Activated CD8-positive, alpha-beta T cell treated with anti-CD3 and anti-CD28 coated beads for 36 hours (primary cell): ENCODE results near the gene PRR7. TPM values are rescaled to one million over a fixed set of nuclear protein-coding genes. Genes with fewer than 3 reads are reported as not detected.

Experiments
- ATAC-seq: fragments of 200-7000 bp; cut with Tn5 transposase; one replicate; pipeline ENCODE4 v1.10.0; 2021; ENCODE audit warnings: mild to moderate bottlenecking, moderate library complexity
- CTCF ChIA-PET: fragments of 350-600 bp; sonication (Branson Sonifier 250); formaldehyde crosslinking; loops from one replicate; lab custom pipeline; 2021; ENCODE audit warnings: antibody characterized with exemption; lab: Charles Lee
- POLR2A ChIA-PET: fragments of 350-600 bp; sonication (Branson Sonifier 250); formaldehyde crosslinking; loops from one replicate; lab custom pipeline; 2021; ENCODE audit warnings: antibody characterized with exemption; lab: Charles Lee
- DNase-seq: peaks from one replicate; pipeline ENCODE4 v3.0.0-alpha.2; 2020
- H3K27ac Mint-ChIP-seq: one replicate; pipeline ENCODE4 v1.8.0; 2021; ENCODE audit warnings: mild to moderate bottlenecking, mixed read lengths
- H3K27me3 Mint-ChIP-seq: one replicate; pipeline ENCODE4 v1.8.0; 2021; ENCODE audit warnings: mixed read lengths
- H3K36me3 Mint-ChIP-seq: one replicate; pipeline ENCODE4 v1.8.0; 2021; ENCODE audit warnings: low read depth, mixed read lengths
- H3K4me1 Mint-ChIP-seq: one replicate; pipeline ENCODE4 v1.8.0; 2021; ENCODE audit warnings: low read depth, mixed read lengths
- H3K4me3 Mint-ChIP-seq: one replicate; pipeline ENCODE4 v1.8.0; 2021; ENCODE audit warnings: mild to moderate bottlenecking, moderate library complexity, mixed read lengths
- H3K9me3 Mint-ChIP-seq: one replicate; pipeline ENCODE4 v1.8.0; 2021; ENCODE audit warnings: mixed read lengths
- intact Hi-C: fragments of 100-400 bp; cut with micrococcal nuclease; formaldehyde crosslinking; loops from one replicate; pipeline ENCODE4 v1.10.0; 2022
- total RNA-seq, 2 experiments: library from RNA; stranded (reverse); gene quantifications; one replicate each; pipeline ENCODE4 v1.2.3, GENCODE V29; 2021
- TF ChIP-seq, protein P1 (sequence below): fragments of 200-600 bp; IDR thresholded peaks from one replicate; pipeline ENCODE4 v1.8.0; 2022; ENCODE audit warnings: antibody characterized with exemption, mild to moderate bottlenecking

PRR7 gene
- total RNA-seq, 2 experiments from 2014 or later: 32.6 to 36.4 TPM

DNA sequence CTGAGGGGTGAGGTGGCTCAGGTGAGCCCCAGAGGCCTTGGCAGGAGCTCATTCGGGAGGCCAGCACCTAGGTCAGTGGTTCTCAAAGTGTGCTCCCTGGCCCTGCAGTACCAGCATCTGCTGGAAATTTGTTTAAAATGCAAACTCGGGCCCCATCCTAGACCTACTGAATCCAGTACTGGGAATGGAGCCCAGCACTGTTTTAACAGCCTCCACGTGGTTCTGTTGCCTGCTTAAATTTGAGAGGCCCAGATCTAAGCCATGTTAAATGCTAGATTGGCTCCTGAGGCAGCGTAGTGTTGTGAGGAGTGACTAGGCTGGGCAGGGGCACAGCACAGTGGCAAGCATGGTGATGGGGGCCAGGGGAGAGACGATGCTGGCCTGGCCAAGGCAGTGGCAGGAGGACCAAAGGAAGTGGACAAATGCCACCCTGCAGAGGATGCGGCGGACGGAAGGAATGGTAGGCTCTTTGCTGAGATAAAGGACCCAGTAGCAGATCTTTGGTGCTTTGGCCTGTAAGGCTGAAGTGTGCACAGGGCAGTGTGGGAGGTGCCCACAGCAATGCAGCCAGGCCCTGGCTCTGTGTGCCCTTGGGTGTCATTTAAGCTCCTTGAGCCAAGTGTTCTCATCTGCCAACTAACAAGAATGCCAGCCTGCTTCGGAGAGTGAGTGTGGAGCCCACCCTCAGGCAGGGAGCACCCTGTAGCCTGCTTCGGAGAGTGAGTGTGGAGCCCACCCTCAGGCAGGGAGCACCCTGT, 4.2 kb downstream of the PRR7 start:
- H3K4me3 Mint-ChIP-seq: no peak overlapping the region
- no peaks in the 10 kb centered on the region for H3K9me3 Mint-ChIP-seq
- TF ChIP-seq, protein P1, sequence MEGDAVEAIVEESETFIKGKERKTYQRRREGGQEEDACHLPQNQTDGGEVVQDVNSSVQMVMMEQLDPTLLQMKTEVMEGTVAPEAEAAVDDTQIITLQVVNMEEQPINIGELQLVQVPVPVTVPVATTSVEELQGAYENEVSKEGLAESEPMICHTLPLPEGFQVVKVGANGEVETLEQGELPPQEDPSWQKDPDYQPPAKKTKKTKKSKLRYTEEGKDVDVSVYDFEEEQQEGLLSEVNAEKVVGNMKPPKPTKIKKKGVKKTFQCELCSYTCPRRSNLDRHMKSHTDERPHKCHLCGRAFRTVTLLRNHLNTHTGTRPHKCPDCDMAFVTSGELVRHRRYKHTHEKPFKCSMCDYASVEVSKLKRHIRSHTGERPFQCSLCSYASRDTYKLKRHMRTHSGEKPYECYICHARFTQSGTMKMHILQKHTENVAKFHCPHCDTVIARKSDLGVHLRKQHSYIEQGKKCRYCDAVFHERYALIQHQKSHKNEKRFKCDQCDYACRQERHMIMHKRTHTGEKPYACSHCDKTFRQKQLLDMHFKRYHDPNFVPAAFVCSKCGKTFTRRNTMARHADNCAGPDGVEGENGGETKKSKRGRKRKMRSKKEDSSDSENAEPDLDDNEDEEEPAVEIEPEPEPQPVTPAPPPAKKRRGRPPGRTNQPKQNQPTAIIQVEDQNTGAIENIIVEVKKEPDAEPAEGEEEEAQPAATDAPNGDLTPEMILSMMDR: no peak
- H3K27ac Mint-ChIP-seq: no peak overlapping the region
- H3K36me3 Mint-ChIP-seq: peaks cover 8% of the 10 kb centered on the region
- ChIA-PET CTCF (interaction anchor here (1.4 to 17.9 kb wide), 5 partner anchors 10 to 133 kb away, joined by 4 to 415 read pairs (median 71); partner anchors contain the start of genes F12 and PFN3), POLR2A (interaction anchor here (2.3 to 22.1 kb wide), 5 partner anchors 12 to 60 kb away, joined by 7 to 606 read pairs (median 55); partner anchors contain the start of genes DBN1, F12 and GRK6)
- DNase-seq (no peak), ATAC-seq (no peak)
- no peaks in the 10 kb centered on the region for H3K27me3 Mint-ChIP-seq
- peaks cover 33% of the 10 kb centered on the region for H3K4me1 Mint-ChIP-seq
- intact Hi-C loops: loop anchor here (5.0 kb wide), 1 partner anchor 134 kb away; no protein-coding TSS in a partner anchor

DNA sequence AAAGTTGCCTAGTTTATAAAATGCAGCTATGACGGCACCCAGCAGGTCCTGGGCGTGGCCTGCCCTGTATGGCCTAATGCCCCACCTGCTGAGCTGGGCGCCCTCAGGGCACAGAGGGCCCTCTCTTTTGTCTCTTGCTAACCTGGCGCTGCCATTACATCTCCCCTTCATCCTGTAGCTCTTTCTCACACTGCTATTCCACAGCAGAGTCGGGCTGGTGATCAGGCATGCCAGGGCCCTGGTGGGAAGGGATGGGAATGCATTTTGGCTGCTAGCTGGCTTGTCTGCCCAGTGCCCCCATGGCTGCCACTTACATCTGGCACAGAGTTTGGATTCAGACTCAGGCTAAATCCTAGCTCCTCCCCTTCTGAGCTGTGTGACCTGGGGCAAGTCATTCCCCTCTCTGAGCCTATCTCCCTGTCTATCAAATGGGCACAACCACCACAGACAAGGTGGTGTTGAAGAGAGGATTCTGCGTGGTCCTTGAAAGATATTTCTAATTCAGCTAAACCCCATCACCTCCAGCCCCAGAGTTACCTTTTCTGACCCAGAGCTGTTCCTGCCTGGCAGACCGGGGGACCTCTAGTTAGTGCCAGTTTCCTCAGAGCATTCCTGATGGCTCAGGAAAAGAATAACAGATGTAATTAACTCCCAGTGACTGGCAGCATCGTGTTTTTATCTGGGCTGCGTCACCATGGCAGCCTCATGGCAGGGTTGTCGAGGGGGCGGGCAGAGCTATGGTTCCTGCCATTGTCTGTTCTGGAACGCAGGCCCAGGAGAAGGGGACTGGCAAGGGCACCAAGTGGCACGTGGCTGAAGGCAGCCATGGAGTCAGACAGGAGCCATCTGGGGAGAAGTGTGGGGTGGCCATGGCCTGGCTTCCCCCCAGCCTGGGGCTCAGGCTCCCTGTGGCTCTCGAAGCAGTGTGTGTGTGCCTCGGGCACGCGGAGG, 6.3 kb downstream of the PRR7 start:
- H3K4me3 Mint-ChIP-seq: peak overlapping the region; percentile 81
- CTCF ChIA-PET: interaction anchor here (0.7 to 17.9 kb wide), 14 partner anchors 11 to 144 kb away, joined by 3 to 415 read pairs (median 7); partner anchors contain the start of genes F12, PFN3 and PRR7
- ATAC-seq (no peak), DNase-seq (no peak)
- intact Hi-C loops: loop anchor here (5.0 kb wide), 1 partner anchor 136 kb away; no protein-coding TSS in a partner anchor
- H3K27ac Mint-ChIP-seq: no peak overlapping the region
- H3K4me1 Mint-ChIP-seq: peaks cover 36% of the 10 kb centered on the region
- POLR2A ChIA-PET: interaction anchor here (1.1 to 22.1 kb wide), 10 partner anchors 9 to 151 kb away, joined by 4 to 606 read pairs (median 26); partner anchors contain the start of genes DBN1, F12, GRK6 and PFN3
- TF ChIP-seq, protein P1: no peak
- H3K36me3 Mint-ChIP-seq: peaks cover 12% of the 10 kb centered on the region
- no peaks in the 10 kb centered on the region for H3K9me3 Mint-ChIP-seq
- no peaks in the 10 kb centered on the region for H3K27me3 Mint-ChIP-seq

- H3K9me3 Mint-ChIP-seq: no peaks in the 10 kb centered on the region
- peaks cover 28% of the 10 kb centered on the region for H3K4me1 Mint-ChIP-seq
- no peak for ATAC-seq
- TF ChIP-seq, protein P1: no peak
- ChIA-PET POLR2A (interaction anchor here (1.1 to 22.1 kb wide), 9 partner anchors 10 to 152 kb away, joined by 4 to 606 read pairs (median 39); partner anchors contain the start of genes DBN1, GRK6, PFN3 and PRR7), CTCF (interaction anchor here (1.0 to 17.9 kb wide), 21 partner anchors 10 to 145 kb away, joined by 3 to 415 read pairs (median 6); partner anchors contain the start of genes F12, GRK6, PFN3 and PRR7)
- peak overlapping the region; percentile 39 for H3K27ac Mint-ChIP-seq
- peak overlapping the region; percentile 81 for H3K4me3 Mint-ChIP-seq
- peaks cover 7% of the 10 kb centered on the region for H3K36me3 Mint-ChIP-seq
- no peak for DNase-seq
- intact Hi-C loops: loop anchor here (2.0 to 5.0 kb wide), 2 partner anchors 51 to 137 kb away; no protein-coding TSS in a partner anchor
- no peaks in the 10 kb centered on the region for H3K27me3 Mint-ChIP-seq
These were observed 7.3 kb downstream of the PRR7 start for GRCh38 chr5:177453852-177454396.

DNA sequence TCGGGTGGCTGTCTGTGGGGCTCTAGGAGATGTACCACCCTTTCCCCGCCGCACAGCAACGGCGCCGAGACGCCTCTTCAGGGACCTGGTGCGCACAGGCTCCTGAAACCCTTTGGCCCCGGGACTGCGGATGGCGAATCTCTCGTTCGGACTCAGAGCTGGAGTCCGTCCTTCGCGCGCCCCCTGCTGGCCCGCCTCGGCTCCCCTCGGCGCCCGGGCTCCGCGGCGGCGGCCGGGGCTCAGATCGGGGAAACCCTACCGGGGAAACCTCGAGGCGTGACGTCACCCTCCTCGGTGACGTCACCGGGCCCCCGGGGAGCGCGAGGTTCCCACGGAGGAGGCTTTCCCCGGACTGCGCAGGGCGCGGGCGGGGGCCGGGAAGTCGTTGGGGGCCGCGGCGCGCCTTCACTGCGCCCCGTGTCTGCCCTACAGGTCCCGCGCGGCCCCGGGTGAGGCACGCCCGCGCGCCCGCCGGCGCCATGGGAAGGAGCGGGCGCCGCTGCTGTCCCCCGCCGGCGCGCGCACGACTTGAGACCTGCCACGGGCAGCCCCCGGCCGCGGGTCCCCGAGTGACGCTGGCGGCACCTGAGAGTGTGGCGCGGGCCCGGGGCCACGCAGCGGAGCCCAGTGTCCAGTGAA, 7.9 kb downstream of the PRR7 start:
- Mint-ChIP-seq H3K27ac (peak overlapping the region; percentile 80), H3K9me3 (no peaks in the 10 kb centered on the region), H3K4me3 (peak overlapping the region; percentile 83), H3K27me3 (no peaks in the 10 kb centered on the region), H3K36me3 (peaks cover 10% of the 10 kb centered on the region), H3K4me1 (peaks cover 27% of the 10 kb centered on the region)
- intact Hi-C loops: loop anchor here (2.0 to 5.0 kb wide), 3 partner anchors 43 to 137 kb away; partner anchors contain the start of gene PDLIM7
- ChIA-PET POLR2A (interaction anchor here (1.0 to 22.1 kb wide), 18 partner anchors 11 to 153 kb away, joined by 3 to 606 read pairs (median 7); partner anchors contain the start of genes DBN1, GRK6, PFN3 and PRR7), CTCF (interaction anchor here (0.7 to 17.9 kb wide), 32 partner anchors 9 to 340 kb away, joined by 3 to 415 read pairs (median 7); partner anchors contain the start of genes F12, GRK6, LMAN2 and MXD3)
- peak; percentile 41 for ATAC-seq
- peak; percentile 94 for DNase-seq
- TF ChIP-seq, protein P1: peak; percentile 79
